Right atrium auricular region (tissue), 2 donors: Measurements from ENCODE around the gene TMIE. TPM values are rescaled to one million over a fixed set of nuclear protein-coding genes. Genes with fewer than 3 reads are reported as not detected.

Source experiments
- DNase-seq: peaks from one replicate; pipeline ENCODE4 v3.0.0-alpha.2; 2019; ENCODE audit warnings: low spot score
- H3K27ac ChIP-seq, 2 donors: fragments of 200-600 bp; sonication (generic); 1 replicate in 1 of 2; 2 replicates in 1 of 2; pipeline ENCODE4 v1.5.1; 2016 to 2019
- H3K27me3 ChIP-seq, 2 donors: fragments of 200-600 bp; sonication (generic); one replicate each; pipeline versions ENCODE4 v1.5.1 to v1.6.0; 2017 to 2019
- H3K36me3 ChIP-seq: fragments of 200-600 bp; sonication (generic); one replicate; pipeline ENCODE4 v1.5.1; 2016
- H3K4me1 ChIP-seq, 2 donors: fragments of 200-600 bp; sonication (generic); one replicate each; pipeline versions ENCODE4 v1.5.1 to v1.6.0; 2017 to 2019
- H3K4me3 ChIP-seq, 2 donors: fragments of 200-600 bp; sonication (generic); 1 replicate in 1 of 2; 2 replicates in 1 of 2; pipeline ENCODE4 v1.5.1; 2017 to 2019; ENCODE audit warnings: mild to moderate bottlenecking in 1 of 2, moderate library complexity in 1 of 2
- H3K9me3 ChIP-seq, 2 donors: fragments of 200-600 bp; sonication (generic); one replicate each; pipeline ENCODE4 v1.5.1; 2019
- total RNA-seq, 2 donors: library from RNA; depleted of rRNA; stranded (reverse); fragments of >200 nt; gene quantifications; one replicate each; pipeline ENCODE4 v1.1.0, GENCODE V29; 2016
- TF ChIP-seq, protein P1 (sequence below), 2 donors: fragments of 200-600 bp; sonication (generic); IDR thresholded peaks; one replicate each; pipeline ENCODE4 v1.5.1; 2019; ENCODE audit warnings: antibody characterized with exemption in 2 of 2

The TMIE gene
- total RNA-seq, 2 donors from 2014 or later: not detected

DNA sequence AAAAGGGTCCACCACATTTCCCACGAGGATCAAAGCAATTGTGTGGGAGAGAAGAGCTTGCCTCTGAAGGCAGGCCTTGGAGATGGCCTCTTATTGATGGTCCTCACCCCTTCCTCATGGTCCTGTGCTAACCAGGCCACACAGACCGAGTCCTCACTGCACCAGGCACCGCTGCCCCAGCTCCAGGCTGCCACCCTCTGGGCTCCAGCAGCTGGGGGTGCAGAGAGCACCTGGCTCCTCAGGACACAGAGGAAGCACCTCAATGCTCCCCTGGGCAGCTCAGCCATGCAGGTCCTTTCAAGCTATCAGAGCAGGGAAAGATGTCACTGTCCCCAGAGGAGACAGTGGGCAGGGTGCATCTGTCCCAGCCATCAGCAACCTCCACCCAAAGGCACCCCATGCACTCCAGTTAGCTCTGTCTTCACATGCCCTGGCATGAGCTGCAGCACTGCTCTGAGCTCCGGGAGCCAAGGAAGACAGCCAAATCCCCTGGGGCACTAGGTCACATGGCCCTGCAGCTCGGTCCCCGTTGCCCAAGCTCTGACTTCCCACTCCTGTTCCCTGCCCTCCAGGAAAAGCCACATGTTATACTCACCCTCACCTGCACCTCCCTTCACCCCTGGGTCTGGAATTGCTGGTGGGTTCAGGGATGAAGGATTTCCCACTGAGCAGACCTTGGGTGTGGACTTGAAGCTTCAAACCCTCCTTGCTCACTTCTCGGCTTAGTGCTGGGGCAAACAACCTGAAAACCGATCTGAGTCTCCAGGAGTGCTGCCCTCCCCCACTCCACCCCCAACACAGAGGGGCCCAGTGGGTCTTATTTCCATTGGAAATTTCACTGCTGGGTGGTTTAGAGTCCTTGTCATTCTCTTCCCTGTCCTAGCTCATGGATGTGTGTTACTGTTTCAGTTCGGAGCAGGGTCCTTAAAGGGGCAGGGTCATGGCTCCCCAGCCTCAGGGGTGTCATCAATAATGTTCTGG lies 40.4 kb upstream of the TMIE start:
- Histone ChIP-seq H3K36me3 (no peaks in the 10 kb centered on the region), H3K4me3 (no peak overlapping the region), H3K9me3 (no peaks in the 10 kb centered on the region), H3K27ac (no peak overlapping the region), H3K27me3 (no peaks in the 10 kb centered on the region), H3K4me1 (peaks cover 0 to 40% of the 10 kb centered on the region in 2 donors)
- TF ChIP-seq, protein P1, sequence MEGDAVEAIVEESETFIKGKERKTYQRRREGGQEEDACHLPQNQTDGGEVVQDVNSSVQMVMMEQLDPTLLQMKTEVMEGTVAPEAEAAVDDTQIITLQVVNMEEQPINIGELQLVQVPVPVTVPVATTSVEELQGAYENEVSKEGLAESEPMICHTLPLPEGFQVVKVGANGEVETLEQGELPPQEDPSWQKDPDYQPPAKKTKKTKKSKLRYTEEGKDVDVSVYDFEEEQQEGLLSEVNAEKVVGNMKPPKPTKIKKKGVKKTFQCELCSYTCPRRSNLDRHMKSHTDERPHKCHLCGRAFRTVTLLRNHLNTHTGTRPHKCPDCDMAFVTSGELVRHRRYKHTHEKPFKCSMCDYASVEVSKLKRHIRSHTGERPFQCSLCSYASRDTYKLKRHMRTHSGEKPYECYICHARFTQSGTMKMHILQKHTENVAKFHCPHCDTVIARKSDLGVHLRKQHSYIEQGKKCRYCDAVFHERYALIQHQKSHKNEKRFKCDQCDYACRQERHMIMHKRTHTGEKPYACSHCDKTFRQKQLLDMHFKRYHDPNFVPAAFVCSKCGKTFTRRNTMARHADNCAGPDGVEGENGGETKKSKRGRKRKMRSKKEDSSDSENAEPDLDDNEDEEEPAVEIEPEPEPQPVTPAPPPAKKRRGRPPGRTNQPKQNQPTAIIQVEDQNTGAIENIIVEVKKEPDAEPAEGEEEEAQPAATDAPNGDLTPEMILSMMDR (IDR thresholded peaks at IDR 0.05): no peak
- peak; percentile 51 for DNase-seq

DNA sequence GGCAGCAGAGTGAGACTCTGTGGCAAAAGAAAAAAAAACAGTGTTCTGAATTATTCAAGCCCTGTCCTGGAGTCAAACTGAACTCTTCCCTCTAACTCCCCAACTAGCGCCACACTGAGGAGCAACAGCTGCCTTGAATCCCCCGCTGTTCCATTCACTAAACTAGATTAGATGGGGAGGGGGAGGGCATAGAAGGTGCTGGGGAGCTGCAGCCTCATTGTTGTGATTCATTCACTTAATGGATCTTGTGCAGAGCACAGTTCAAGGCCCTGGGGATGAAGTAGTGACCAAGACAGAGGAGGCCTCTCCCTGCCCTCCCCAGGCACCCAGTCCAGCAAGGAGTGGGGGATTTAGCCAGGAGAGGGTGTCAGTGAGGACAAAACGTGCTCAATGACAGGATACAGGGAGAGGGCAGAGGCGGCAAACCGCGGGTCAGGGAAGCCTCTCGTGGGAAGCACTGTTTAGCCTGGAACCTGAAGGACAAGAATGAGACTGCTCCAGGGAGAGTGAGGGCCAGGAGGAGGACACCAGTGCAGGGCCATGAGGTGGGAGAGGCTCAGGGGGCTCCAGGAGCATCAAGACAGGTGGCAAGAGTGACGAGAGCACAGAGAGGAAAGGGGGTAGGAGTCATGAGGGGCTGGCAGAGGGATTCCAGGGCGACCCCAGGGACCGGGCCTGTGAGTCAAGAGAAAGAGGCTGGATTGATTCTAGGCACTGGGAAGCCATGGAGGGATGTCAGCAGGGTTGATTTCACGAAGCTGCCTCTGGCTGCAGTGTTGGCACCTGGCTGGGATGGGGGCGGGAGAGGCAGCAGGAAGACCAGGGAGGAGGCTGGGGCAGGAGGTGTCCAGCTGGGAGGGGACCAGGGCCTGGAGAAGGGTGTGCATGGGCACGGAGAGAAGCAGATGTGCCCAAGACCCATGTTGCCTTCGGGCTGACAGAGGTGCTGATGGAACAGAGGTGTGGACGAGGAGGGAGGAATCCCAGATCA lies 39.1 kb upstream of the TMIE start:
- Histone ChIP-seq H3K27me3 (no peaks in the 10 kb centered on the region), H3K36me3 (no peaks in the 10 kb centered on the region), H3K27ac (no peak overlapping the region), H3K4me1 (peaks cover 0 to 50% of the 10 kb centered on the region in 2 donors), H3K9me3 (no peaks in the 10 kb centered on the region), H3K4me3 (no peak overlapping the region)
- TF ChIP-seq, protein P1 (IDR thresholded peaks at IDR 0.05): no peak
- peak; percentile 49 for DNase-seq

DNA sequence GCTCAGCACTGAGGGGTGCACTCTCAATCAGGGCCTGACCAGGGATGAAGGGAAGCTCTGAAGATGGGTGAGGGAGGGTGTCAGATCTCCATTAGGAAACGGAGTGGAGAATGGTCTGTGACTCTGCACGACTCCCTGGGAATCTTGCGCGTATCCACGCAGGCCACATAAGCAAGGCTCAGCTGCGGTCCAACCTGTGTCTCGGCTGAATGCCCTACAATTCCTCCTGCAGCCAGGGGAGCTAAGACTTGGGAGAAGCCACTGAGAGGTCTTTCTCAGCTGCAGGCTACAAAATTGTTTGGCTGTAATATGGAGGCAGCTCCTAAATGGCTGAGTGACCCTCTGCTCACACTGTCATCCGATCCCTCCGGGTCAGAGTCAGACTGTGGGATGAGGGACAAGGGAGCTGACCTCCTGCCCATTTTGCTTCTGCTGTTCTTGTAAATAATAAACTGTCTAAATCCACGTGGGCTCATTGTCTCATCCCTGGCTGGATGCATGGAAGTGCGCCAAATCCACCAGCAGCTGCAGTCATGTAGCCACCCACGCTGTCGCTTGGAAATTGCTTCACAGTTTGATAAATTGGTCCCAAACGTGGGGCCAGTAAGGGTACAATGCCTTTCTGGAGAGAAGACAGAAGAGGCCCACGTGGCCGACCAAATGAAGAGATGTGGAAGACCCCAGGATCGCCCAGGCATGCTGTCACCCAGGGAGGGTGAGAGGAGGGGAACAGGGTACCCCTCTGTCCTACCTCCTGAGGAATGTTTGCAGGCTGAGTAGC lies 38.2 kb upstream of the TMIE start:
- TF ChIP-seq, protein P1 (IDR thresholded peaks at IDR 0.05): no peak
- H3K4me3 ChIP-seq: no peak overlapping the region
- H3K4me1 ChIP-seq: peaks cover 0 to 53% of the 10 kb centered on the region in 2 donors
- DNase-seq: peak; percentile 59
- peak overlapping the region; percentile 82 to 83 for H3K27ac ChIP-seq
- no peaks in the 10 kb centered on the region for H3K27me3 ChIP-seq
- no peaks in the 10 kb centered on the region for H3K9me3 ChIP-seq
- no peaks in the 10 kb centered on the region for H3K36me3 ChIP-seq

DNA sequence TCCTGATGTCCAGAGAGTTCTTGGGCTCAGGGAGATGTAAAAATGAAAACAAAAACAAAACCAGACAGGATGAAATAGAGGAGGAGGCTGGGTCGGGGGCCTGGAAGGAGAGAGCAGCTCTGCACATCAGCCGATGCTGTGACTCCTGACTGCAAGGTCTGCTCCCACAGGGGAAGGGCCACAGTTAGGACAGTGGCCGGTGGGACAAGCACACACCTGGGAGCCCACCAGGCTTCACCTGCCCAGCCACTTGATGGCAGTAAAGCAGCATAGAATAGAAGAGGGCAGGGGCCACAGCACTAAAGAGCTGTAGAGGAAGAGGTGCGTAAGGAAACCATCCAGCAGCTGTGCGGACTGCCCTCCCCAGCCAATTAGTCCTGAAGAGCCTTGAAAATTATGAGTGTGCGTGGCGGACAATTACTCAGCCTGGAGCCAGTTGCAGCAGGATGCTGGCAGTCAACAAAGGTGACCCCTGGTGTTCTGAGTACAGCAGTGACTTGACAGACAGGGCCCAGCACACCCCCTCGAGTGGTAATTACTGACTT lies 37.5 kb upstream of the TMIE start:
- DNase-seq: peak; percentile 54
- Histone ChIP-seq H3K27ac (peak overlapping the region; percentile 82 to 83), H3K36me3 (no peaks in the 10 kb centered on the region), H3K4me1 (peaks cover 0 to 53% of the 10 kb centered on the region in 2 donors), H3K4me3 (no peak overlapping the region), H3K9me3 (no peaks in the 10 kb centered on the region), H3K27me3 (no peaks in the 10 kb centered on the region)
- TF ChIP-seq, protein P1 (IDR thresholded peaks at IDR 0.05): peak in 1 of 2 donors; percentile 49
